MG63 (cell line): ENCODE measurements around the gene MINK1. TPM values are rescaled to one million over a fixed set of nuclear protein-coding genes. Genes with fewer than 3 reads are reported as not detected.
"Not testable (repeated sequence)": the region's sequence is repeated elsewhere in the genome, so short reads cannot be mapped to it uniquely, and the experiment has no call there.

Experiments used
- DNase-seq: peaks from one replicate; pipeline ENCODE4 v3.0.0-alpha.2; 2020
- H3K27me3 ChIP-seq: fragments of 250-450 bp; sonication (Bioruptor Pico); 2 replicates; pipeline ENCODE4 v1.5.1; 2020; ENCODE audit warnings: mild to moderate bottlenecking, moderate library complexity
- H3K36me3 ChIP-seq: fragments of 250-450 bp; sonication (Bioruptor Pico); 2 replicates; pipeline ENCODE4 v1.5.1; 2020; ENCODE audit warnings: mild to moderate bottlenecking, moderate library complexity
- H3K4me3 ChIP-seq: fragments of 250-450 bp; sonication (Bioruptor Pico); 2 replicates; pipeline ENCODE4 v1.5.1; 2020; ENCODE audit warnings: mild to moderate bottlenecking, moderate library complexity
- H3K9me3 ChIP-seq: fragments of 250-450 bp; sonication (Bioruptor Pico); 2 replicates; pipeline ENCODE4 v1.5.1; 2020; ENCODE audit warnings: mild to moderate bottlenecking, moderate library complexity
- total RNA-seq: library from RNA; depleted of rRNA; stranded (reverse); fragments of >200 nt; shearing (Covaris generic); gene quantifications from 2 replicates; pipeline ENCODE4 v1.2.3, GENCODE V29; 2014; ENCODE audit warnings: low replicate concordance

The MINK1 gene
- total RNA-seq, 1 experiment from 2014 or later: 19.1 TPM

- Histone ChIP-seq H3K27me3 (no peaks in the 10 kb centered on the region), H3K36me3 (no peaks in the 10 kb centered on the region), H3K9me3 (no peaks in the 10 kb centered on the region), H3K4me3 (peak within 1 kb of the TSS; percentile 59)
- DNase-seq: peak; percentile 86
Observed at GRCh38 chr17:4806777-4807604, 26.1 kb upstream of the MINK1 start, which contains the start of gene PLD2. TSS of gene PLD2 (plus strand) at chr17:4807152. CDS start at chr17:4807773, 621 bp downstream.

GRCh38 chr17:4807605-4808377 lies 25.3 kb upstream of the MINK1 start:
- no peak for DNase-seq

GRCh38 chr17:4808378-4808767 lies 24.8 kb upstream of the MINK1 start:
- no peaks in the 10 kb centered on the region for H3K9me3 ChIP-seq
- DNase-seq: peak; percentile 29
- H3K27me3 ChIP-seq: no peaks in the 10 kb centered on the region
- H3K36me3 ChIP-seq: no peaks in the 10 kb centered on the region
- H3K4me3 ChIP-seq: no peak overlapping the region

More at GRCh38 chr17:4807605-4808377, 25.3 kb upstream of the MINK1 start:
- Histone ChIP-seq H3K27me3 (no peaks in the 10 kb centered on the region), H3K4me3 (peak overlapping the region; percentile 59), H3K36me3 (no peaks in the 10 kb centered on the region), H3K9me3 (no peaks in the 10 kb centered on the region)

- no peak for DNase-seq
Observed at GRCh38 chr17:4810696-4811290, 22.3 kb upstream of the MINK1 start.

GRCh38 chr17:4811471-4811870 lies 21.7 kb upstream of the MINK1 start:
- no peak for DNase-seq
- Histone ChIP-seq H3K36me3 (no peaks in the 10 kb centered on the region), H3K4me3 (no peak overlapping the region), H3K9me3 (no peaks in the 10 kb centered on the region), H3K27me3 (no peaks in the 10 kb centered on the region)

More at GRCh38 chr17:4810696-4811290, 22.3 kb upstream of the MINK1 start:
- no peaks in the 10 kb centered on the region for H3K27me3 ChIP-seq
- no peaks in the 10 kb centered on the region for H3K9me3 ChIP-seq
- no peak overlapping the region for H3K4me3 ChIP-seq
- H3K36me3 ChIP-seq: no peaks in the 10 kb centered on the region

- Histone ChIP-seq H3K36me3 (no peaks in the 10 kb centered on the region), H3K4me3 (no peak overlapping the region), H3K9me3 (no peaks in the 10 kb centered on the region), H3K27me3 (no peaks in the 10 kb centered on the region)
- DNase-seq: no peak
Observed at GRCh38 chr17:4812690-4813089, 20.4 kb upstream of the MINK1 start.

GRCh38 chr17:4815043-4815675 lies 18.0 kb upstream of the MINK1 start:
- Histone ChIP-seq H3K27me3 (no peaks in the 10 kb centered on the region), H3K36me3 (no peaks in the 10 kb centered on the region), H3K9me3 (no peaks in the 10 kb centered on the region), H3K4me3 (no peak overlapping the region)
- no peak for DNase-seq

GRCh38 chr17:4816826-4817225 lies 16.3 kb upstream of the MINK1 start:
- no peak for DNase-seq
- H3K36me3 ChIP-seq: no peaks in the 10 kb centered on the region
- H3K9me3 ChIP-seq: no peaks in the 10 kb centered on the region
- H3K27me3 ChIP-seq: no peaks in the 10 kb centered on the region
- no peak overlapping the region for H3K4me3 ChIP-seq

GRCh38 chr17:4818276-4818675 lies 14.9 kb upstream of the MINK1 start:
- H3K4me3 ChIP-seq: no peak overlapping the region
- no peak for DNase-seq
- no peaks in the 10 kb centered on the region for H3K27me3 ChIP-seq
- no peaks in the 10 kb centered on the region for H3K36me3 ChIP-seq
- H3K9me3 ChIP-seq: no peaks in the 10 kb centered on the region

GRCh38 chr17:4822835-4823234 lies 10.3 kb upstream of the MINK1 start:
- H3K9me3 ChIP-seq: no peaks in the 10 kb centered on the region
- no peaks in the 10 kb centered on the region for H3K27me3 ChIP-seq
- no peak for DNase-seq
- H3K4me3 ChIP-seq: no peak overlapping the region
- no peaks in the 10 kb centered on the region for H3K36me3 ChIP-seq

- no peak overlapping the region for H3K4me3 ChIP-seq
- H3K36me3 ChIP-seq: no peaks in the 10 kb centered on the region
- DNase-seq: no peak
- H3K27me3 ChIP-seq: no peaks in the 10 kb centered on the region
- no peaks in the 10 kb centered on the region for H3K9me3 ChIP-seq
Observed at GRCh38 chr17:4823373-4824089, 9.6 kb upstream of the MINK1 start.

GRCh38 chr17:4827399-4827798 lies 5.7 kb upstream of the MINK1 start:
- Histone ChIP-seq H3K4me3 (no peak overlapping the region), H3K9me3 (no peaks in the 10 kb centered on the region), H3K27me3 (no peaks in the 10 kb centered on the region), H3K36me3 (no peaks in the 10 kb centered on the region)
- no peak for DNase-seq

- not testable (repeated sequence) for H3K36me3 ChIP-seq, H3K27me3 ChIP-seq
Observed at GRCh38 chr17:4832829-4833177, 337 bp upstream of the MINK1 start.

GRCh38 chr17:4833941-4834680 lies 971 bp downstream of the MINK1 start:
- peak overlapping the region; percentile 69 for H3K4me3 ChIP-seq
- H3K36me3 ChIP-seq: no peaks in the 10 kb centered on the region
- H3K27me3 ChIP-seq: no peaks in the 10 kb centered on the region
- peak; percentile 16 for DNase-seq
- H3K9me3 ChIP-seq: no peaks in the 10 kb centered on the region

More at GRCh38 chr17:4832829-4833177, 337 bp upstream of the MINK1 start:
- H3K9me3 ChIP-seq, DNase-seq: not testable (repeated sequence)
- peak overlapping the region; percentile 69 for H3K4me3 ChIP-seq

- DNase-seq: no peak
- H3K36me3 ChIP-seq: no peaks in the 10 kb centered on the region
- peak overlapping the region; percentile 69 for H3K4me3 ChIP-seq
- no peaks in the 10 kb centered on the region for H3K27me3 ChIP-seq
- no peaks in the 10 kb centered on the region for H3K9me3 ChIP-seq
Observed at GRCh38 chr17:4834681-4835020, 1.5 kb downstream of the MINK1 start.

- no peak overlapping the region for H3K4me3 ChIP-seq
- H3K9me3 ChIP-seq: no peaks in the 10 kb centered on the region
- no peaks in the 10 kb centered on the region for H3K36me3 ChIP-seq
- no peak for DNase-seq
- no peaks in the 10 kb centered on the region for H3K27me3 ChIP-seq
Observed at GRCh38 chr17:4836221-4836620, 3.1 kb downstream of the MINK1 start.
